Tongue (tissue), 2 donors: ENCODE results near the gene CCDC142. TPM values are rescaled to one million over a fixed set of nuclear protein-coding genes. Genes with fewer than 3 reads are reported as not detected.
"Not testable (repeated sequence)": the region's sequence is repeated elsewhere in the genome, so short reads cannot be mapped to it uniquely, and the experiment has no call there.

ENCODE experiments used
- DNase-seq: peaks from one replicate; pipeline ENCODE4 v3.0.0-alpha.2; 2015
- total RNA-seq: library from RNA; depleted of rRNA; stranded (reverse); fragments of >200 nt; gene quantifications from one replicate; pipeline ENCODE4 v1.2.3, GENCODE V29; 2014

CCDC142 gene
- total RNA-seq, 1 donor from 2014 or later, result 18.0 TPM

- DNase-seq, result no peak
Measured at GRCh38 chr2:74471332-74472065, 11.3 kb downstream of the CCDC142 start.

GRCh38 chr2:74470742-74471141, 12.1 kb downstream of the CCDC142 start:
- DNase-seq, result not testable (repeated sequence)

- DNase-seq, result no peak
Measured at GRCh38 chr2:74464406-74464805, 18.4 kb downstream of the CCDC142 start.

- DNase-seq, result no peak
Measured at GRCh38 chr2:74462786-74463105, 20.1 kb downstream of the CCDC142 start.

- no peak for DNase-seq
Measured at GRCh38 chr2:74462054-74462785, 20.6 kb downstream of the CCDC142 start.

- no peak for DNase-seq
Measured at GRCh38 chr2:74461187-74462053, 21.4 kb downstream of the CCDC142 start.

GRCh38 chr2:74460187-74460586, 22.6 kb downstream of the CCDC142 start:
- DNase-seq, result not testable (repeated sequence)

GRCh38 chr2:74459503-74460118, 23.2 kb downstream of the CCDC142 start:
- DNase-seq, result not testable (repeated sequence)

GRCh38 chr2:74458938-74459363, 23.8 kb downstream of the CCDC142 start:
- DNase-seq, result no peak

- DNase-seq, result peak; percentile 100
Measured at GRCh38 chr2:74458132-74458937, 24.5 kb downstream of the CCDC142 start, which contains the start of gene WBP1. WBP1 (plus strand) TSS chr2:74458438; CDS start chr2:74458603, 165 bp downstream.

GRCh38 chr2:74457549-74458131, 25.2 kb downstream of the CCDC142 start:
- DNase-seq, result peak; percentile 86

GRCh38 chr2:74457129-74457548, 25.7 kb downstream of the CCDC142 start:
- no peak for DNase-seq

GRCh38 chr2:74454654-74455511, 27.9 kb downstream of the CCDC142 start, which contains the start of gene INO80B:
INO80B (plus strand) TSS chr2:74455087; CDS start chr2:74455117, 30 bp downstream.
- peak; percentile 99 for DNase-seq

GRCh38 chr2:74450570-74451190, 32.1 kb downstream of the CCDC142 start:
- DNase-seq, result no peak

GRCh38 chr2:74448771-74449170, 34.0 kb downstream of the CCDC142 start:
- no peak for DNase-seq

- no peak for DNase-seq
Measured at GRCh38 chr2:74447230-74447999, 35.4 kb downstream of the CCDC142 start.

- no peak for DNase-seq
Measured at GRCh38 chr2:74444498-74445318, 38.1 kb downstream of the CCDC142 start.
